ELR (cell line): Measurements from ENCODE around the gene CTXND2.
"Not testable (repeated sequence)": the region's sequence is repeated elsewhere in the genome, so short reads cannot be mapped to it uniquely, and the experiment has no call there.

Experiments
- DNase-seq: peaks from one replicate; pipeline ENCODE4 v3.0.0-alpha.2; 2015; ENCODE audit warnings: low read depth

The CTXND2 gene

DNA sequence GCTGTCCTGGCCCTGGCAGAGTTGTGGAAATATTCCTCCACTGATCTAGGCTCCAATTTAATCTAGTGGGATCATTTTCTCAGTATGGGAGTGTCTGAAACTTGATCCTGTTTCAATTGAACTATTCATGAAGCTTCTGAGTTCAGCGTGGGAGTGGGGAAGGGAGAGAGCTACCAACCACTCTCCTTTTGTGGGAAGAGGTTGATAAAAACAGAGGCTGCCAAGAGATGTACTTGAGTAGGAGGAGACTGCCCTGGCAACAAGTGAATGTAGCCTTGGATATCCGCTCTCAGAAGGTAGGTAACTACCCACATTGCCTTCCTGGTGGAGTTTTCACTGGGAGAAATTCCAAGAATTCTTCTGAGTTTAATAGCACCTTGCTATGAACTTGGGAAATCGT is at the start of gene CTXND2:
CTXND2 (plus strand) TSS at position 119 of the 400 bp plus-strand sequence. CDS start 25,179 bp downstream, outside the sequence.
- DNase-seq = no peak

DNA sequence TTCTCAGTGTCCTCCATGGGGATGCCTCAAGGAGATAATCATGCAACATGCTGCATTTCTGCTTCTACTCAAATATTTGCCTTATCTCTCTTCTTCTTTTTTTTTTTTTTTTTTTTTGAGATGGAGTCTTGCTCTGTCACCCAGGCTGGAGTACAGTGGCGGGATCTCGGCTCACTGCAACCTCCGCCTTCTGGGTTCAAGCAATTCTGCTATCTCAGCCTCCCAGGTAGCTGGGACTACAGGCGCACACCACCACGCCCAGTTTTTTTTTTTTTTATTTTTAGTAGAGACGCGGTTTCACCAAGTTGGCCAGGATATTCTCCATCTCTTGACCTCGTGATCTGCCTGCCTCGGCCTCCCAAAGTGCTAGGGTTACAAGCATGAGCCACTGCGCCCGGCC is 46.1 kb upstream of the CTXND2 start:
- not testable (repeated sequence) for DNase-seq

DNA sequence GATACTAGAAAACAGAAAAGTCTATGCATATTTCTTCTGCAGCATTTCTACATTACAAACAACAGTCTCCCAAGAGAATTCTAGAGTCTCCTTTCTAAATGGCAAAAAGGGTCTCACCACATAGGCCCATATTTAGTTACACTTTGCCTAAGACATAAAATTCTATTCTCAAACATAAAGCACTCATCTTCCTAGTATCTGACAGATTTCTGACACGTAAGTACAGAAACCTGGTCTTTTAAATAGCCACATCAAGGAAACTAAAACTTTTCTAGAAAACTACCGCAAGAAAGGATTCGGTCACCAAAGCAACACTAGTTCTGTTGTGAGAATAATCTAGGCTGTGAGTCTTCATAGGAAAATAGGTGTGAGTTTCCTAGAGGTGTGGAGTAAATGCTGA is 45.3 kb upstream of the CTXND2 start:
- no peak for DNase-seq

DNA sequence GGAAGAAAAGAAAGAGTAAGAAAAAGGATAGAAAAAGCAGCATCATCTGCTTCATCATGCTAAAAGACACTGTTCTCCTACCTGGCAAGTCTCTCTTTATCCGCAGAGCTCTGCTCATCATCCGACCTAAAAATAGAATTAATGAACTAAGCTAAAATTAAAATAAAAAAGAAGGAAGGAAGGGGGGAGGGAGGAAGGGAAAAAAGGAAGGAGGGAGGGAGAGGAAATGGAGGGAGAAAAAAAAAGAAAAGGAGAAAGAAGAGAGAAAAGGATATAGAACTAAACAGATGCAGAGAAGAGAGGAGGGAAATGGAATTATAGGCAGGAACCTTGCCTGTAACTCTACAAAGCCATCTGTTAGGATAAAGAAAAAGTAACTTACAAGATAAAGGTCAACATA is 44.6 kb upstream of the CTXND2 start:
- DNase-seq = no peak

DNA sequence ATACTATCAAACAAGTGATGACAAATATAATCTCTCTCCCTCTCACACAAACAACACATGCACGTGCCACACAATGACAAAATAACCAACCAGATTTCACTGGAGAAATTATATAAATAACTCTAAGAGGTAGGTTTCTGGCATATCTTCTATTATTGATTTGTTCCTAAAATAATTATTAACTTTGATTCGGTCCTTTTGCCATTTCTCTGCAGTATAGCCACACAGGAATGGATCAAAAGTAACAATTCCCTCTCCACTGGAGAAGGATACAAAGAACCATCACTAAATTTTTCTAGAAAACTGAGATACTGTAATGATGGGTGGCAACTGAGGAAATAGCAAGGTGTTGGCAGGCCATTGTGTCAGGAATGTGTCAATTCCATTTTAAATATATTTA is 44.0 kb upstream of the CTXND2 start:
- DNase-seq = no peak

DNA sequence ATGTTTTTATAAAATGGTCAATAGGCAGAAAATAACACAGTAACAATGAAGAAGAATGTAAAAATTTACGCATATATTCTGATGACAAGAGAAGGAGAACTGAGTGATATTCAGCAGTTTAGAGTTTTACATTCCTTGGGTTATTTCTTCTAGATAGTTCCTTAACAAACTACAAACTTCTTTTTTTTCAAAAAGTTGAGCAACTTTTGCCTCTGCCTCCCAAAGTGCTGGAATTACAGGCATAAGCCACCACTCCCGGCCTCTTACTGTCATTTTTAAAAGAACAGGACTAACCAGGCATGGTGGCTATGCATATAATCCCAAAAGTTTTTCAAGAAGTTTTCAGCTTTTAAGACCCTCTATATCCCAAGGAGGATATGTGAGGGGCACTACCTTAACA is 43.5 kb upstream of the CTXND2 start:
- DNase-seq = no peak

DNA sequence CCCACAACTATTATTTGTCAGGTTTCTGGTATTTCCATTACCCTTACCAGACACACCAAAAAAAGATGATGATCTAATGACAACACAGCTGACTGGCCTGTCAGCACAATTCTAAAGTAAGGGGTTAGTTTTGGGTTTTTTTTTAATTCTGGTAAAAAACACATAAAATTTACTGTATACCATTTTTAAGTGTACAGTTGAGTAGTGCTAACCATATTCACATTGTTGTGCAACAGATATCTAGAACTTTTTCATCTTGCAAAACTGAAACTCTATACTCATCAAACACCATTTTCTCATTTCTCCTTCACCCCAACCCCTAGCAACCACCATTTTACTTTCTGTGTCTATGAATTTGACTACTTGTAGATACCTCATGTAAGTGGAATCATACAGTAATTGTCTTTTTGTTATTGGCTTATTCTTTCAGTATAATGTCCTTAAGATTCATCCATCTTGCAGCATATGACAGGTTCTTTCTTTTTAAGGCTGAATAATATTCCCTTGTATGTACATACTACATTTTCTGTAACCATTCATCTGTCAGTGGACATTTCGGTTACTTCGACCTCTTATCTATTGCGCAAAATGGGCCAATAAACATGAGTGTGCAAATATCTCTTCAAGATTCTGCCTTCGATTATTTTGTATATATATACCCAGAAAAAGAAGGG is 40.3 kb upstream of the CTXND2 start:
- no peak for DNase-seq

DNA sequence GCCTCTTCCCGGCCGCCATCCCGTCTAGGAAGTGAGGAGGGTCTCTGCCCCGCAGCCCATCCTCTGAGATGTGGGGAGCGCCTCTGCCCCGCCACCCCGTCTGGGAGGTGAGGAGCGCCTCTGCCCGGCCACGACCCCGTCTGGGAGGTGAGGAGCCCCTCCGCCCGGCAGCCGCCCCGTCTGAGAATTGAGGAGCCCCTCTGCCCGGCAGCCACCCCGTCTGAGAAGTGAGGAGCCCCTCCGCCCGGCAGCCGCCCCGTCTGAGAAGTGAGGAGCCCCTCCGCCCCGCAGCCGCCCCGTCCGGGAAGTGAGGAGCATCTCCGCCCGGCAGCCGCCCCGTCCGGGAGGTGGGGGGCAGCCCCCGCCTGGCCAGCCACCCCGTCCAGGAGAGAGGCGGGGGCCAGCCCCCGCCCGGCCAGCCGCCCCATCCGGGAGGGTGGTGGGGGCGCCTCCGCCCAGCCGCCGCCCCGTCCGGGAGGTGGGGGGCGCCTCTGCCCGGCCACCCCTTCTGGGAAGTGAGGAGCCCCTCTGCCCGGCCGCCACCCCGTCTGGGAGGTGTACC is 36.1 kb upstream of the CTXND2 start:
- DNase-seq = not testable (repeated sequence)

DNA sequence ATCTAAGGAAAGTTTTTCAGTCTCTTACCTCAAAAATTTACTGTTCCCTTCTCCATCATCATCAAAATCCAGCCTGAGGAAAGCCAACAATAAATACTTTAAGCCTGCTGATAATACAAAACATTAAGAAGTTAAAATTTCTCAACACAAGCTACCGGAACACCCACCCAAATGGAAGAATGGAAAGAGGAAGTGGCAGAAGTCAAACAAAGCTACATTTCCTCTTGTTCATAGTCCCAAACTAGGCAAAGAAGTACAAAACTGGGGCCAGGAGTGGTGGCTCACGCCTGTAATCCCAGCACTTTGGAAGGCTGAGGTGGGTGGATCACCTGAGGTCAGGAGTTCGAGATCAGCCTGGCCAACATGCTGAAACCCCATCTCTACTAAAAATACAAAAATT is 34.2 kb upstream of the CTXND2 start:
- DNase-seq = not testable (repeated sequence)

DNA sequence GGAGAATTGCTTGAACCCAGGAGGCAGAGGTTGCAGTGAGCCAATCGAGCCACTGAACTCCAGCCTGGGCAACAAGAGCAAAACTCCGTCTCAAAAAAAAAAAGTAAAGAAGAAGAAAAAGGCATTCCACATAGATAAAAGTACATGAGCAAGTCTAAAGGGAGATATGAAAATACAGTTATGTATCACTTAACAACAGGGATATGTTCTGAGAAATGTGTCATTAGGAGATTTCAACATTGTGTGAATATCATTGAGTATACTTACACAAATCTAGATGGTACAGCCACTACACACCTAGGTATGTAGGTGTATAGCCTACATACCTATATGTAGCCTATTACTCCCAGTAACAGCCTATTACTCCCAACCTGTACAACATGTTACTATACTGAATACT is 23.2 kb upstream of the CTXND2 start:
- no peak for DNase-seq

DNA sequence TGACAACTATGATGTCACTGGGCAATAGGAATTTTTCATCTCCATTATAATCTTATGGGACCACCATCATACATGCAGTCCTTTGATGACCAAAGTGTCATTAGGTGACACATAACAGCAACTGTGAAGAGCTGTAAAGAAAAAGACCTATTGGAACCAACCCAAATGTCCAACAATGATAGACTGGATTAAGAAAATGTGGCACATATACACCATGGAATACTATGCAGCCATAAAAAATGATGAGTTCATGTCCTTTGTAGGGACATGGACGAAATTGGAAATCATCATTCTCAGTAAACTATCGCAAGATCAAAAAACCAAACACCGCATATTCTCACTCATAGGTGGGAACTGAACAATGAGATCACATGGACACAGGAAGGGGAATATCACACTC is 22.7 kb upstream of the CTXND2 start:
- not testable (repeated sequence) for DNase-seq

DNA sequence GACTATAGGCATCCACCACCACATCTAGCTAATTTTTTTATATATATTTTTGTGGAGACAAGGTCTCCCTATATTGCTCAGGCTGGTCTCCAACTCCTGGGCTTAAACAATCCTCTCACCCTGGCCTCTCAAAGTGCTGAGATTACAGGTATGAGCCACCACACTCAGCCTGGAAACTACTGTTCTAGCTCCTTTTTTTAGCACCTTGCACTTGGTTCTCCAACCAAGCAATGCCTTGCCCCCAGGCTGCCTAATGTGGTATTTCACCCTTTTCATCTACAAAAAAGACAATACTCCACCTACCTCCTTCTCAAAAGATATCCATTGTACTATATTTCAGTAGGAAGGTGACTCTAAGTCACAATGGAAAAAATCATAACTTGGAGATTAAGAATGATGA is 17.3 kb upstream of the CTXND2 start:
- DNase-seq = no peak

DNA sequence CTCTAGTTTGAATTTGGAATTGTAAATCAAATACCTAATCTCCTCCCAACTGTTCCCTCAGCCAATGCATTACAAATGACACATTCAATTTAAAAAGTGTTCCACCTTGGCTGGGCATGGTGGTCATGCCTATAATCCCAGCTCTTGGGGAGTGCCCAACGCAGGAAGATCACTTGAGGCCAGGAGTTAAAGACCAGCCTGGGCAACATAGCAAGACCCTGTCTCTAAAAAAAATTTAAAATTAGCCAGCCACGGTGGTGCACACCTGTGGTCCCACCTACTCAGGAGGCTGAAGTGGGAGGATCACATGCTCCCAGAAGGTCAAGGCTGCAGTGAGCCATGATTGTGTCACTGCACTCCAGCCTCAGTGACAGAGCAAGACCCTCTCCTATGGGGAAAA is 14.4 kb upstream of the CTXND2 start:
- no peak for DNase-seq

DNA sequence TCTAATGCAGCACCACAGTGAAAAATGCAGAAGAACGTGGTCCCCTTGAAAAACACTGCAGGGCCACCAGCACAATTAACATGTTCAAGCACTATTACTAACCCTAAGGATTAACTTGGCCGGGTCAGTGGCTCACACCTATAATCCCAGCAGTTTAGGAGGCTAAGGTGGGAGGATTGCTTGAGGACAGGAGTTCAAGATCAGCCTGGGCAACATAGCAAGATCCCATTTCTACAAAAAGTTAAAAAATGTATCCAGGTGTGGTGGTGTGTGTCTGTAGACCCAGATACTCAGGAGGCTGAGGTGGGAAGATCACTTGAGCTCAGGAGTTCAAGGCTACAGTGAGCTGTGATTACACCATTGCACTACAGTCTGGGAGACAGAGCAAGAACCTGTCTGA is 13.4 kb upstream of the CTXND2 start:
- no peak for DNase-seq

DNA sequence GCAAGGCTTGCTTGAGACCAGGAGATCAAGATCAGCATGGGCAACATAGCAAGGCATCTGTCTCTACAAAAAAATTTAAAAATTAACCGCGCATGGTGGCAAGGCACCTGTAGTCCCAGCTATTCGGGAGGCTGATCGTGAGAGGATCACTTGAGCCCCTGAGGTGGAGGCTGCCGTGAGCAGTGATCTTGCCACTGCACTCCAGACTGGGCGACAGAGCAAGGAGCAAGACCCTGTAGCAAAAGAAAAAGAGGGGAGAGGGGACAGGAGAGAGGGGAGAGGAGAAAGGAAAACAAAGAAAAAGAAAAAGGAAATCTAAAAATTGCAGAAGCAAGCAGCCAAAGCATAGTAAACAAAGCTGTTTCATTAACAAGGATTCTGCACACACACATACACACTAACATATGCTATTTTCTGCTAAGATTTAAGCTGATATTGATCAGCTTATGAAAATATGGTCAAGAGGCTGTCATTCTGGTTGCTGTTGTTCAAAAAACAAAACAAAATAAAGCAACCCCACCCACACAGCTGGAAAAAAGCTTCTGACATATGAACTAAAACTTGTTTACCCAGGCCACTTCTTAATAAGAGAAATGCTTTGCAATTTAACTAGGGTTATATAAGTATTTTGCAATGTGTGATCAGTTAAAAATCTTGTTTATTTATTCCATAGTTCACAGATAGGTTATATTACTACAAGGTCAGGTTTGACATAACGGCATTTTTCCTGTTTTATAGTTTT is 12.3 kb upstream of the CTXND2 start:
- DNase-seq = no peak

DNA sequence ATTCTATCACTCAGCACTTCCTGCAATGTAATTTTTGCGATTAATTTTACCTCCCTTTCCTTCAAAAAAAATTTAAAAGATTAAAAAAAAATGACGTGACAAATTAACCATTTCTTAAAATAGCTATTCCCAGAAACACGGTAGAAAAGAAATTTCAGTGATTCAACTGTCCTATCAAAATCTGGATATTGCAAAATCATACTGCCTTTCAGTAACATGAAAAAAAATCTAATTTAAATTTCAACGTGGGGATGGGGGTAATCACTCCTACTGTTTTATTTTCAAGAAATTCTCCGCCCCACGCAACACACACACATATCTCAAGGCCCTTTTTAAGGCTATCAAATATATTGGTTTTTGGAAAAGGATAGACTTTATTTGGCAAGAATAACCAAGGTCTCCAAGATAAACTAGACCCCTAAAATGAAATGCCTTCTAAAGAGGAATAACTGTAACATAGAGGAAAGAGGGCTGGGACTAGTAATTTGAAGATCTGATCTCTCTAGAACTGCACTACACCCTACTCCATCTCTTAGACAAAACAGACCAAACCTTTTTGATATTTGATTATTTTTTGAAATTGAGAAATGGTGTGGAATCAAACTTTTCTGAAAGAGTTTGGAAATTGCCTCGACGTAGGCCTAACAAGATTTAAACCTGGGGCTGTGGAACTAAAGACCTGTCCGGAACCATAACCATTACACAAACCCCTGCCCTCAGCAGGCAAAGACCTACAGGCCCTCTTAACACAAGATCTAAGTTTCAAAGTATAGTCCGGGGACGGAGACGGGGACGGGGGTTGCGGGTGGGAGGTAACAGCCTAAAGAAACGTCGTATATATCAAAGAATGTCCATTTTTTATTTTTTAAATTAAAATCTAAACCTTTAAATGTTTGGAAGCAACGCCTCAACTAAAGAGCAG is 11.5 kb upstream of the CTXND2 start:
- DNase-seq = peak; percentile 37

DNA sequence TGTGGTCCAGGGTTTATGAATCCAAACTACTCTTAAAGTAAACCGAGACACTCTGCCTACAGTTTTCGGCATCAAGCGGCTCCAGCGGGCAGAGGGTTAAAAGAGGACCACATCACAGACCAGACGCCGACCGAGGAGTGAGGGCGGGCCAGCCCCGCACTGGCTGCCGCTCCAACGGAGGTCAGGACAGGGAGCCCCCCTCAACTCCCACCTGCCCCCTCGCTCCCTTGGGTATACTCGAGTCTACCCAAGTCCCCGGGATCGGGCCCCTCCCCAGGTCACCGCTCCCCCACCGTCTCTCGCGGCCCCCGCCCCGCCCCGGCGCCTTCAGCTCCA is 10.8 kb upstream of the CTXND2 start:
- DNase-seq = peak; percentile 72

DNA sequence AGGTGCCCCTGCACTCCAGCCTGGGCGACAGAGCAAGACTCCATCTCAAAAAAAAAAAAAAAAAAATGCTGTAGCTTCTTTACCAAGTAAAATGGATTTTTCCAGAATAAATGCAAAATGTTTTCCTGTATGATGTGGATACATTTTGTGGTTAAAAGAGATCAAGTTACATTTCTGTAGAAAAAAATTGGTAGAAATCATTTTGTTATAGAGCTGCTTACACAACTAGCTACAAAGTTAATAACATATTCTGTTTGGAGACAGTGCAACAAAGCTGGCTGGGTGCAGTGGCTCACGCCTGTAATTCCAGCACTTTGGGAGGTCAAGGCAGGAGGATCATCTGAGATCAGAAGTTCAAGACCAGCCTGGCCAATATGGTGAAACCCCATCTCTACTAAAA is 8.0 kb upstream of the CTXND2 start:
- DNase-seq = not testable (repeated sequence)

DNA sequence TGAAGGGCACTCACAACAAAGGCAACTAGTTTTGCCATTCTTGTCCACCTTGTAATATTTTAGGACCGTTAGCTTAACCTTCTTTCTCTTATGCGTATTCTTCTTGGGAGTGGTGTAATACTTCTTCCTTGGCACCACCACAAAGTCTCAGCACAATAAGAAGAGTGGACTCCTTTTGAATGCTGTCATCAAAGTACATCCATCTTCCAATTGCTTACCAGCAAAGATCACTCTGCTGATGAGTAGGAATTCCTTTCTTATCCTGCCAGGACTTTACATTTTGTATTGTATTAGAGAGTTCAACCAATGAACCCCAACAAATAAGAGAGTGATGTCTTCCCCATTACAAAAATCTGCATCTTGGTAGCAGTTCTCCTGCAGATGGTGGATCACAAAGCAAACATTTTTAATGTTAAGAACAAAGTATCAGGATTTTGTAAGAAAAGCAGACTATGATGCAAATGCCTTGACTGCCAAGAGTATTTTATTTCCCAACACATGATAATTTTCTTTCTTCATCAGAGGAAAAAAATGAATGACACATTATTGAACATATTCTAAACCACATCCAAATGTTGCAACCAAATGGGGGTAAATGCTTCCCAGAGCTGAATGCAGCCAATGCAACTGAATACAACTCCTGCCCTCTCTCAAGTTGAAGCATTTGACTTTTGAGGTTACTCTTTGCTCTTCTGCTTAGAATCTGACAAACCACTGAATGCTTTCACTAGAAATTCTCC is 5.4 kb upstream of the CTXND2 start:
- peak; percentile 88 for DNase-seq

DNA sequence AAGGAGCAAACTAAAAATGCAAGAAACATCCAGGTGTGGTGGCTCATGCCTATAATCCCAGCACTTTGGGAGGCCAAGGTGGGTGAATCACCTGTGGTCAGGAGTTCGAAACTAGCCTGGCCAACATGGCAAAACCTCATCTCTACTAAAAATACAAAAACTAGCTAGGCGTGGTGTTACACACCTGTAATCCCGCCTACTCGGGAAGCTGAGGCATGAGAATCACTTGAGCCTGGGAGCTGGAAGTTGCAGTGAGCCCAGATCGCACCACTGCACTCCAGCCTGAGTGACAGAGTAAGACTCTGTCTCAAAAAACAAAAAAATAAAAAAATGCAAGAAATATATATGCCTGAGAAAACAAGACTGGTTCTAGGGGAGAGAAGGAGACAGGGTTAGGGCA is 3.8 kb upstream of the CTXND2 start:
- not testable (repeated sequence) for DNase-seq

DNA sequence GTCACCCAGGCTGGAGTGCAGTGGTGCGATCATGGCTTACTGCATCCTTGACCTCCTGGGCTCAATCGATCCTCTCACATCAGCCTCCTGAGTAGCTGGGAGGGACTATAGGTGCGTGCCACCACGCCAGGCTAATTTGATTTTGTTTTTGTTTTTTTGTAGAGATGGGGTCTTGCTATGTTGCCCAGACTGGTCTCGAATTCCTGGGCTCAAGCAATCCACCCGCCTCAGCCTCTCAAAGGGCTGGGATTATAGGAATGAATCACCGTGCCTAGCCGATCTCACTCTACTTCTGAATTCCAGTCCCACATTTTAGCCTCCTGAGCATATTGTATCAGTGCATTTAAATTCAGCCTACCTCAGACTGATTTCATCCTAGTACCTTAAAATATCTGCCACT is 1.8 kb downstream of the CTXND2 start:
- no peak for DNase-seq

DNA sequence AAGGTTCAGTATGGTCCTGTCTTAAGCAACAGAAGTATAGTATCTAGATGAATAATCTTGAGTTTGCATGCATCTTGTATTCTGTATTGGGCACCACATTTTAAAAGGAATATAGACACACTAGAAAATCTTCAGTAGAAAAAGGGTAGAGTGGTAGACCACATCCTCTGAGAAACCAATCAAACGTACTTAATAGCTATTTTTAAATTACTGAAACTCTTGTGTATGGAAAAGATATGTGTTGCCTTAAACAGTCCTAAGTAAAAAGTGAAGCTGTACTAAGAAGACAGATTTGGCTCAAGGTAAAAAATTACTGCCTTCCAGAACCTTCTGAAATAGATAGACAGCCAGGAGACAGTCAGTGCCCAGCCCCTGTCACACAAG is 3.1 kb downstream of the CTXND2 start:
- no peak for DNase-seq
